ENCODE data around the gene CHRM4.

Gene CHRM4

GRCh38 chr11:46367244-46367915, 24.2 kb downstream of the CHRM4 start:
- H3K9me3 ChIP-seq (ENCODE audit: control insufficient read depth, low read length) = no peaks in the 10 kb centered on the region
- no peaks in the 10 kb centered on the region for H3K27me3 ChIP-seq (ENCODE audit: control insufficient read depth, insufficient read depth, low read length)
- H2AFZ ChIP-seq = no peak overlapping the region
- peaks cover 11% of the 10 kb centered on the region for H3K79me2 ChIP-seq
- no peak overlapping the region for H3K27ac ChIP-seq
- peaks cover 14% of the 10 kb centered on the region for H3K4me1 ChIP-seq
- no peak overlapping the region for H3K4me3 ChIP-seq (ENCODE audit: low read depth, low read length)
- TF ChIP-seq CTCF (IDR thresholded peaks at IDR 0.05) = peak; percentile 67
- H3K9ac ChIP-seq = no peak overlapping the region
- no peaks in the 10 kb centered on the region for H3K36me3 ChIP-seq (ENCODE audit: control insufficient read depth, insufficient read depth, low read length)
- no peak overlapping the region for H3K4me2 ChIP-seq (ENCODE audit: low read length)

- peaks cover 20% of the 10 kb centered on the region for H3K4me1 ChIP-seq
- no peaks in the 10 kb centered on the region for H3K9me3 ChIP-seq (ENCODE audit: control insufficient read depth, low read length)
- peaks cover 15% of the 10 kb centered on the region for H3K79me2 ChIP-seq
- H3K27ac ChIP-seq = no peak overlapping the region
- TF ChIP-seq CTCF (IDR thresholded peaks at IDR 0.05) = no peak
- H3K4me3 ChIP-seq (ENCODE audit: low read depth, low read length) = no peak overlapping the region
- no peaks in the 10 kb centered on the region for H3K36me3 ChIP-seq (ENCODE audit: control insufficient read depth, insufficient read depth, low read length)
- no peak overlapping the region for H3K4me2 ChIP-seq (ENCODE audit: low read length)
- no peak overlapping the region for H2AFZ ChIP-seq
- no peaks in the 10 kb centered on the region for H3K27me3 ChIP-seq (ENCODE audit: control insufficient read depth, insufficient read depth, low read length)
- no peak overlapping the region for H3K9ac ChIP-seq
These were observed 24.9 kb downstream of the CHRM4 start for GRCh38 chr11:46366661-46367161.

GRCh38 chr11:46366260-46366659, 25.3 kb downstream of the CHRM4 start:
- Histone ChIP-seq H3K36me3 (ENCODE audit: control insufficient read depth, insufficient read depth, low read length) (no peaks in the 10 kb centered on the region), H3K4me2 (ENCODE audit: low read length) (no peak overlapping the region), H3K9me3 (ENCODE audit: control insufficient read depth, low read length) (no peaks in the 10 kb centered on the region), H3K79me2 (peaks cover 15% of the 10 kb centered on the region), H3K27ac (no peak overlapping the region), H3K27me3 (ENCODE audit: control insufficient read depth, insufficient read depth, low read length) (no peaks in the 10 kb centered on the region), H2AFZ (no peak overlapping the region), H3K4me1 (peaks cover 20% of the 10 kb centered on the region), H3K9ac (no peak overlapping the region), H3K4me3 (ENCODE audit: low read depth, low read length) (no peak overlapping the region)
- no peak for TF ChIP-seq CTCF (IDR thresholded peaks at IDR 0.05)

- peaks cover 25% of the 10 kb centered on the region for H3K4me1 ChIP-seq
- H2AFZ ChIP-seq = no peak overlapping the region
- no peaks in the 10 kb centered on the region for H3K36me3 ChIP-seq (ENCODE audit: control insufficient read depth, insufficient read depth, low read length)
- no peak overlapping the region for H3K4me3 ChIP-seq (ENCODE audit: low read depth, low read length)
- no peak for TF ChIP-seq CTCF (IDR thresholded peaks at IDR 0.05)
- no peaks in the 10 kb centered on the region for H3K9me3 ChIP-seq (ENCODE audit: control insufficient read depth, low read length)
- no peak overlapping the region for H3K9ac ChIP-seq
- H3K27me3 ChIP-seq (ENCODE audit: control insufficient read depth, insufficient read depth, low read length) = no peaks in the 10 kb centered on the region
- H3K4me2 ChIP-seq (ENCODE audit: low read length) = no peak overlapping the region
- peaks cover 18% of the 10 kb centered on the region for H3K79me2 ChIP-seq
- no peak overlapping the region for H3K27ac ChIP-seq
These were observed 26.8 kb downstream of the CHRM4 start for GRCh38 chr11:46364791-46365190.

GRCh38 chr11:46364056-46364455, 27.5 kb downstream of the CHRM4 start:
- no peaks in the 10 kb centered on the region for H3K36me3 ChIP-seq (ENCODE audit: control insufficient read depth, insufficient read depth, low read length)
- H3K27ac ChIP-seq = peak overlapping the region; percentile 97
- H2AFZ ChIP-seq = no peak overlapping the region
- no peak for TF ChIP-seq CTCF (IDR thresholded peaks at IDR 0.05)
- H3K4me2 ChIP-seq (ENCODE audit: low read length) = no peak overlapping the region
- peaks cover 18% of the 10 kb centered on the region for H3K79me2 ChIP-seq
- H3K27me3 ChIP-seq (ENCODE audit: control insufficient read depth, insufficient read depth, low read length) = no peaks in the 10 kb centered on the region
- H3K9ac ChIP-seq = no peak overlapping the region
- no peaks in the 10 kb centered on the region for H3K9me3 ChIP-seq (ENCODE audit: control insufficient read depth, low read length)
- no peak overlapping the region for H3K4me3 ChIP-seq (ENCODE audit: low read depth, low read length)
- peaks cover 25% of the 10 kb centered on the region for H3K4me1 ChIP-seq
